GM18502 (cell line): ENCODE measurements around the gene MRGPRX4.
"Not testable (repeated sequence)": the region's sequence is repeated elsewhere in the genome, so short reads cannot be mapped to it uniquely, and the experiment has no call there.

ENCODE experiments used
- ATAC-seq: cut with Tn5 transposase; IDR thresholded peaks from one replicate; pipeline ENCODE4 v1.9.1; 2021; ENCODE audit warnings: mild to moderate bottlenecking; ENCODE audit not compliant: unreplicated experiment, poor library complexity

MRGPRX4 gene

DNA sequence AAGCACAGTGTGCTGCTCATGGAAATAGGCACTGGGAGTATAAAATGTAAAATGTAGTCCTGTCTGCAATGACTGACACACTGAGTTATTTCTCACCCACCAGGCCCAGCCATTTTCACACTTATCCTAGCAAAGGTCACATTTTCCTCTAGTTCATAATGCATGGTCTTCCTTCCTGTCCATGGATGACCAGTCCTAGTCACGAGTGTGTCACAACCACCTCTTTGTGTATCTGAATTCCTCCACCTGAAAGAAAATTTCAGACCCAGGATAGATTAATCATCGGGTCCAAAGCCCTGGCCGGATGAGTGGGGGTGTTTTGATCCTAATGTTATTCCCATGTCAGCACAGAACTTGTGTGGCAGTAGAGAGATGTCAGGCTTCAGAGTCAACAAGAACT is at the start of gene MRGPRX4:
TSS of gene MRGPRX4 (plus strand) at position 172 of the 400 bp plus-strand sequence. CDS start 420 bp downstream, outside the sequence.
- ATAC-seq = no peak

DNA sequence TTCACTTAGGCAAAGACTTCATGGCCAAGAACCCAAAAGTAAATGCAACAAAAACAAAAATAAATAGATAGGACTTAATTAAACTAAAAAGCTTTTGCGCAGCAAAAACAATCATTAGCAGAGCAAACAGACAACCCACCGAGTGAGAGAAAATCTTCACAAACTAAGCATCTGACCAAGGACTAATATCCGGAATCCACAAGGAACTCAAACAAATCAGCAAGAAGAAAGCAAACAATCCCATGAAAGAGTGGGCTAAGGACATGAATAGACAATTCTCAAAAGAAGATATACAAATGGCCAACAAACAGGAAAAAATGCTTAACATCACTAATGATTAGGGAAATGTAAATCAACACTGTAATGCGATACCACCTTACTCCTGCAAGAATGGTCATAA is 41.5 kb upstream of the MRGPRX4 start:
- ATAC-seq = not testable (repeated sequence)

DNA sequence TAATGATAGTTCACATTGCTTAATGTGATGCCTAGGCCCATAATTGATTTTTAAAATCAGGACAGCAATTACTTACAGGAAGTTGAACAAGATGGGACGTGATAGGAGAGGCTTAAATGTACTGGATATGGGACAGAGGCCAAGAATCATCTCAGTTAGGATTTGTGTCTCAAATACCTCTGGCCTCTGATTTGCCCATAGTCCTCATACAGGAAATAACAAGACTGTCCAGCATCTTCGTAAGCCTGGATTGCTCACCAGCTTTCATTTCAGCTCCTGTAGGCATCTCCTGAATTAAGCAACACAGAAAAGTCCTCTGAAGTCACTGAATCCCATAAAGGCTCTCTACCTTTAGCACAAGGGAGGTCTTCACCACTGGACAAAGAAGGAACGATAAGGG is 40.3 kb upstream of the MRGPRX4 start, which contains the start of gene MRGPRX3:
TSS of gene MRGPRX3 (plus strand) at position 231 of the 400 bp plus-strand sequence. CDS start 4,632 bp downstream, outside the sequence.
- no peak for ATAC-seq

DNA sequence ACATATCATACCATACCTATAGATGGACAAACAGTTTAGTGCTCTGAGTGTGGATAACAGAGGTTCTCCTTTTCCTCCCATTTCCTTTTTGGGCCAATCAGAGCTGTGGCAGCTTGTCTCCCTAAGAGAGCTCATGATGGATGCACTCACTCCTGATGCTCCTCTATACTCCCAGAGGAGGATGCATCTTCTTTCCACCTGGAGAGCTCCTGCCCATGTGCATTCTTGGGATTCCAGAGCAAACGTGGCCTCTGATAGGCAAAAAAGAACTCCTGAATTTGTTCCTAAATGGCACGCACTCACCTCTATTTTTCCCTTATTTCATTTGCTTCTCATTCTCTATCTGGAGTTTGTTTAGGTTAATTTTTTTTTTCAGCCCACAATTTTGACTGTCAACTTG is 37.3 kb upstream of the MRGPRX4 start:
- no peak for ATAC-seq

DNA sequence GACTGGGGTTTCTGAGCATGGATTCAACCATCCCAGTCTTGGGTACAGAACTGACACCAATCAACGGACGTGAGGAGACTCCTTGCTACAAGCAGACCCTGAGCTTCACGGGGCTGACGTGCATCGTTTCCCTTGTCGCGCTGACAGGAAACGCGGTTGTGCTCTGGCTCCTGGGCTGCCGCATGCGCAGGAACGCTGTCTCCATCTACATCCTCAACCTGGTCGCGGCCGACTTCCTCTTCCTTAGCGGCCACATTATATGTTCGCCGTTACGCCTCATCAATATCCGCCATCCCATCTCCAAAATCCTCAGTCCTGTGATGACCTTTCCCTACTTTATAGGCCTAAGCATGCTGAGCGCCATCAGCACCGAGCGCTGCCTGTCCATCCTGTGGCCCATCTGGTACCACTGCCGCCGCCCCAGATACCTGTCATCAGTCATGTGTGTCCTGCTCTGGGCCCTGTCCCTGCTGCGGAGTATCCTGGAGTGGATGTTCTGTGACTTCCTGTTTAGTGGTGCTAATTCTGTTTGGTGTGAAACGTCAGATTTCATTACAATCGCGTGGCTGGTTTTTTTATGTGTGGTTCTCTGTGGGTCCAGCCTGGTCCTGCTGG is 35.3 kb upstream of the MRGPRX4 start:
- ATAC-seq = no peak

DNA sequence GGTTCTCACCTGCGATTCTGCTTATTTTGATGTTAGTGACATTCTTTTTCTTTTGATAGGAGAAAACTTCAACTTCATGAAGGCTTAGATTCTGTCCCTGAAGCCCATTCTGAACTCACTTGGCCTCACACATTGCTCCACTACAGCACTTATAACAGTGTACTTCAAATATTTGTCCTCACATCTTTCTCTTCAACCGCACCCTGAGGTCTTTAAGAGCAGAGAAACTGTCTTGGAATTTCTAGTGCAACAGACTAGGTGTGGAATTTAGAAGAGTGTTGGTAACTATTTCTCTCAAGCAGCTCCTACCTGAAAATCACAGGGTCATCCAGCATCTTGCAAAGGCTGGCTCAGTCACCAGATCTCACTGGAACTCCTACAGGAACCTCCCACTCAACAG is 32.5 kb upstream of the MRGPRX4 start:
- no peak for ATAC-seq

DNA sequence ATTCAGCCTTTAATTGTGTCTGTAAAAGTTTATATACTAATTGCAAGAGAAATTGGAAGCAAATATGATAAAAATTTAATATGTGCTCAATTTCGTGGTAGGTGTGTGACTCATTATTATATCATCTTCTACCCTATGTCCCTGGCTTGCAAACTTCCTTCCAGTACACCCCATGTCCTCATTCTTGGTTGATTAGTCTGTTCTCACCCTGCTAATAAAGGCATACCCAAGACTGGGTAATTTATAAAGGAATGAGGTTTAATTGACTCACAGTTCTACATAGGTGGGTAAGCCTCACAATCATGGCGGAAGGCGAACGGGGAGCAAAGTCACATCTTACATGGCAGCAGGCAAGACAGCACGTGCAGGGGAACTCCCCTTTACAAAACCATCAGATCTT is 28.4 kb upstream of the MRGPRX4 start:
- no peak for ATAC-seq

DNA sequence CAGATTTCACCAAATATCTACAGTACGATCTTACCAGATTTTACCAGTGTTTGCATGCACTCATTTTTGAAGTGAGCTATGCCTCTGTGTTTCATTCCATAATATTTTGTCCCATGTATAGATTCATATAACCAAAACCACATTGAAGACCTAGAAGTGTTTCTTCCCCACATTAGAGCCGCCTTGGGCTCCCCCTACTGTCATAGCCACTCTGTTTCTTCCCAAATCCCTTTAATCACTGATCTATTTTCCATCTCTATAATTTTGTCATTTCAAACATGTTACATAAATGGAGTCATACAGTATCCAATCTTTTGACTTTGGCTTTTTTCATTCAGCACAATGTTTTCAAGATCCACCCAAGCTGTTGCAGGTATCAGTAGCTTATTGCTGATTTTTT is 27.6 kb upstream of the MRGPRX4 start:
- ATAC-seq = no peak

DNA sequence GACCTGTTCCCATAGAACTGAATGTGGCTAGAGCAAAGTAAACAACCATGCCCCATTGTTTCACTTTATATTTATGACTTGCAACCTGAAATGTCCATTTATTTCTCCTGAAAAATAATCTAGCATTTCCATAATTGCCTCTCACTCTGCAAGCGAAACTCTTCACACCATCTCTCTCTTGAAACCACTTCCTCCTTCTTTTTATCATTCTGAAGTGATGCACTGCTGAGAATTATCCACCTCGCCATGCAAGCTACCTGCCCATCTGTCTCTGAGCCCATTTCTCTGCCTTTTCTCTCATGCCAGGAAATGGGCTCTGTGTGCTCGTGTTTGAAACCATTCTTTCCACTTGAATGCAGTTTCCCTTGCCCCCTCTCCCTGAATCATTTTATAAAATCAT is 26.8 kb upstream of the MRGPRX4 start:
- no peak for ATAC-seq

DNA sequence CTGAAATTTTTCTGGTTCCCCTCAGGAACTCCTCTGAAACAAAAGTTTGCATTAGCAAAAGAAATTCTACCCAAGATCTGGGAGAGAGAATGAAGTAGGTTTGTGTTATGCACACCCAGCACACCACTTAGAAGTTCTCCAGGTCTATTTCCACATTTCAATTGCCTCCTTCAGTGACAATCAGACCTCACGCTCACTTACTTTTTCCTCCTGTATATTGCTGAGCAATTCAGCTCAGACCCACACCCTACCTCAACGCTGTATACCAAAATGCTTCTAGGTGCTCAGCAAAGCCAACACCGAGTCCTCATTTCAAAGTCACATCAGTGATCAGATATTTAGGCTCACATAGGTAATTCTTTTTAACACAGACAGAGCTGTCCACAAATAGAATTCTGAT is 21.1 kb upstream of the MRGPRX4 start:
- no peak for ATAC-seq

DNA sequence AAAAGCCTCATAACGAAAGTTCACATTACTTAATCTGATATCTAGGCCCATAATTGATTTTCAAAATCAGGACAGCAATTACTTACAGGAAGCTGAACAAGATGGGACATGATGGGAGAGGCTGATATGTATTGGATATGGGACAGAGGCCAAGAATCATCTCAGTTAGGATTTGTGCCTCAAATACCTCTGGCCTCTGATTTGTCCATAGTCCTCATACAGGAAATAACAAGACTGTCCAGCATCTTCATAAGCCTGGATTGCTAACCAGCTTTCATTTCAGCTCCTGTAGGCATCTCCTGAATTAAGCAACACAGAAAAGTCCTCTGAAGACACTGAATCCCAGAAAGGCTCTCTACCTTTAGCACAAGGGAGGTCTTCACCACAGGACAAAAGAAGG is 4.3 kb upstream of the MRGPRX4 start:
- no peak for ATAC-seq

DNA sequence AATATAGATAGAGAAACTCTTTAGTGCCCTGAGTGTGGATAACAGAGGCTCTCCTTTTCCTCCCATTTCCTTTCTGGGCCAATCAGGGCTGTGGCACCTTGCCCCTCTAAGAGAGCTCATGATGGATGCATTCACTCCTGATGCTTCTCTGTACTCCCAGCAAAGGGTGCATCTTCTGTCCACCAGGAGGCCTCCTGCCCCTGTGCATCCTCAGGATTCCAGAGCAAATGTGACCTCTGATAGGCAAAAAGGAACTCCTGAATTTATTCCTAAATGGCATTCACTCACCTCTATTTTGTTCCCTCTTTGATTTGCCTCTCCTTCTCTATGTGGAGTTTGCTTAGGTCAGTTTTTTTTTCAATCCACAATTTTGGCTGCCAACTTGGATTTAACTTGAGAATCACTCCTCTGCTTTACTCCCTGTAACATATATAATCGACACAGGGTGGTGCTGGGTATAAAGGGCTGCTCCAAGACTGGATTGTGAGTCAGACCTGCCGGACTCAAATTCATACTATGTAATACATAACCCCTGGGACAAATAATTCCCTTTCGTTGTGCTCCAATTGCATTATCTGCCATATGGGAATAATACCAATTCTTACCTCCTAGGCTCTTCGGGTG is 1.1 kb upstream of the MRGPRX4 start:
- no peak for ATAC-seq

DNA sequence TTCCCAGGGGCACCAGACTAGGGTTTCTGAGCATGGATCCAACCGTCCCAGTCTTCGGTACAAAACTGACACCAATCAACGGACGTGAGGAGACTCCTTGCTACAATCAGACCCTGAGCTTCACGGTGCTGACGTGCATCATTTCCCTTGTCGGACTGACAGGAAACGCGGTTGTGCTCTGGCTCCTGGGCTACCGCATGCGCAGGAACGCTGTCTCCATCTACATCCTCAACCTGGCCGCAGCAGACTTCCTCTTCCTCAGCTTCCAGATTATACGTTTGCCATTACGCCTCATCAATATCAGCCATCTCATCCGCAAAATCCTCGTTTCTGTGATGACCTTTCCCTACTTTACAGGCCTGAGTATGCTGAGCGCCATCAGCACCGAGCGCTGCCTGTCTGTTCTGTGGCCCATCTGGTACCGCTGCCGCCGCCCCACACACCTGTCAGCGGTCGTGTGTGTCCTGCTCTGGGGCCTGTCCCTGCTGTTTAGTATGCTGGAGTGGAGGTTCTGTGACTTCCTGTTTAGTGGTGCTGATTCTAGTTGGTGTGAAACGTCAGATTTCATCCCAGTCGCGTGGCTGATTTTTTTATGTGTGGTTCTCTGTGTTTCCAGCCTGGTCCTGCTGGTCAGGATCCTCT is 709 bp downstream of the MRGPRX4 start:
- ATAC-seq = no peak

DNA sequence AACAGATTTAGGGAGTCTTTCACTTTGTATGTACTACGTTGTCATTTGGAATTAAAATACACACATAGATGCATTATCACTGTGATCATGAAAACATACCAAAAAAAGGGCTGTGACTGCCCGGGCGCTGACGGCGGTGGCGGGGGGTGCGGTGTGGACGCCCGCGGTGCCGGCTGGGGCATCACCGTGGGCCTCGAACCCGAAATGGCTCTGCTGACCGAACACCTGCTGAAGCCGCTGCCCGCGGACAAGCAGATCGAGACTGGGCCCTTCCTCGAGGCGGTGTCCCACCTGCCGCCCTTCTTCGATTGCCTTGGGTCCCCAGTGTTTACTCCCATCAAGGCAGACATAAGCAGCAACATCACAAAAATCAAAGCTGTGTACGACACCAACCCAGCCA is 16.2 kb downstream of the MRGPRX4 start:
- ATAC-seq = no peak

DNA sequence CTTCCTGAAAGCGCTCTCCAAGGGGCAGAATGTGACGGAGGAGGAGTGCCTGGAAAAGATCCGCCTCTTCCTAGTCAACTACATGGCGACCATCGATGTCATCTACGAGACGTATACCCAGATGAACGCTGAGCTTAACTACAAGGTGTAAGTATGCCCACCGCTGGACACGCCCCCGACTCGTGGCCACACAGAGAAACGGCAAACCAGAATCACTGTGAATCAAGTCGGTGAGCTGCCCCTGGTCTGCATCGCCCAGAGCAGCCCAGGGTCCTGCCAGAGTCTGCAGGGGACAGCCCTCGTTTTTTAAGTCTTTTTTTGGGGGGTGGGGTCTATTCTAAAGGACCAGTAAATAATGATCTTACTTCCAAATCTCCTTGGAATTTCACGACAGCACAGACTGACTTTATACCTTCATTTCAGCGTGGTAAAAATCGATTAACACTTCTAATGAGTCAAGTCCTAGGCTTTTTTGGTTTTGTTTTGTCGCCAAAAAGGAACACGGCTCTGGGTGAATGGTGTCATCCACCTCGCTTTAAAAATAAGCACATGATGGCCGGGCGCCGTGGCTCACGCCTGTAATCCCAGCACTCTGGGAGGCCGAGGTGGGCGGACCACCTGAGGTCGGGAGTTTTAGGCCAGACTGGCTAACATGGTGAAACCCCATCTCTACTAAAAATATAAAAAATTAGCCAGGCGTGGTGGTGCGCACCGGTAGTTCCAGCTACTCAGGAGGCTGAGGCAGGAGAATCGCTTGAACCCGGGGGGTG is 17.0 kb downstream of the MRGPRX4 start:
- not testable (repeated sequence) for ATAC-seq

DNA sequence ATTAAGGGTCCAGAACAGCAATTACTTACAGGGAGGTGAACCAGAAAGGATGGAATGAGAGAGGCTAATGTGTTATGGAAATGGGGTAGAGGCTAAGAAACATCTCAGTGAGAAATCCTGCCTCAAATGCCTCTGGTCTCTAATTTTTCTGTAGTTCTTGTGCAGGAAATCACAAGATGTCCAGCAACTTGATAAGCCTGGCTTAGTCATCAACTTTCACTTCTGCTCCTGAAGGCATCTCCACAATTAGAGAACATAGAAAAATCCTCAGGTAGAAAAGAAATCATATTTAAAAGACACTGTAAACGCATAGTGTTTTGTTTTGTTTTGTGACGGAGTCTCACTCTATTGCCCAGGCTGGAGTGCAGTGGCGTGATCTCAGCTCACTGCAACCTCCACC is 18.7 kb downstream of the MRGPRX4 start:
- no peak for ATAC-seq

DNA sequence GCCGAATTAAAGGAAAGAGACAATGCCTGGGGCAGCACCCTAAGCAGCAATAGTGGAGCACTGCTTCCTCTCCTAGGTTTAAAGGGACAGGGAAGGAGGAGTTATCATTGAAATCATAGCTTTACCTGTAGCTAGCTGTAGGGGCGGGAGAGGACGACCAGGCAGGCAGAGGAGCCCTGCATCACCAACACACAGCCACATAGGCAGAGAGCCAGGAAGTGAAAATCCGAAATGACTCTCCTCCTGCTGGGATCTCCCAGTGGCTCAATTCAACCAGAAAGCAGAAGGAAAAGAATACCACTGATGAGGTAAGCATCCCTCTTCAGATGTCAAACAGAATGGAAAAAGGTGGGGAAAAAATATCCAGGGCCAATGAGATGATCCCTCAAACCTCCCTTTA is 20.4 kb downstream of the MRGPRX4 start:
- peak; percentile 73 for ATAC-seq

DNA sequence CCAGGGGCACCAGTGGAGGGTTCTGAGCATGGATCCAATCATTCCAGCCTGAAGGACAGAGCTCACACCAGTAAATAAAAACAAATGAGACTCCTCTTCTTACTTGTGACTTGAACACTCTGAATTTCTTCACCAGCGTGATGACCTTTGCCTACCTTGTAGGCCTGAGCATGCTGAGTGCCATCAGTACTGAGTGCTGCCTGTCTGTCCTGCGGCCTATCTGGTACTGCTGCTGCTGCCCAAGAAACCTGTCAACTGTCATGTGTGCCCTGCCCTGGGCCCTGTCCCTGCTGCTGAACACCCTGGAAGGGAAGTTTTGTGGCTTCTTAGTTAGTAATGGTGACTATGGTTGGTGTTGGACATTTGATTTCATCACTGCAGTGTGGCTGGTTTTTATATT is 23.9 kb downstream of the MRGPRX4 start:
- ATAC-seq = no peak

DNA sequence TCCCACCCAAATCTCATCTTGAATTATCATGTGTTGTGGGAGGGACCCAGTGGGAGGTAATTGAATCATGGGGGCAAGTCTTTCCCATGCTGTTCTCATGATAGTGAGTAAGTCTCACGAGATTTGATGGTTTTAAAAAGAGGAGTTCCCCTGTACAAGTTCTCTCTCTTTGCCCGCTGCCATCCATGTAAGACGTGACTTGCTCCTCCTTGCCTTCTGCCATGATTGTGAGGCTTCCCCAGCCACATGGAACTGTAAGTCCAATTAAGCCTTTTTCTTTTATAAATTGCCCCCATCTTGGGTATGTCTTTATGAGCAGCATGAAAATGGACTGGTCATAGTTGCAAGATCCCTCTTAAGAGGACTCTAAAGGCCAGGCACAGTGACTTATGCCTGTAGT is 25.1 kb downstream of the MRGPRX4 start:
- not testable (repeated sequence) for ATAC-seq

DNA sequence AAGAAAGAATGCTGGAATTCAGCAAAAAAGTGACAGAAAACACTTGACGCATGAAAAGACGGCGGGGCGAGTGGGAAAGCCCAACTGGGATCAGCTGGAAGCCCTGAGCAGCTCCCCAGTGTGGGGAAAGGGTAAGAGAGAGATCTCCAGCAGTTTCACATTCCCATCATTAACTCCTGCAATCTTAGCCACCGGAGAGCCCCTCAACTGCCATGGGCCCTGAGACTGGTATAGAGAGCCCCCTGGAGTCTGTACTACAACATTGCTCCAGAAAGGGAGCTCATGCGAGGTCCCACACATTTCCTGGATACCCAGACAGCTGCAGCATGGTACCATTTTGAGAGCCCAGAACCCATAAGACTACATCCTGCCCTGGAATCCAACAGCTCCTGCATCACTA is 31.1 kb downstream of the MRGPRX4 start:
- ATAC-seq = no peak

DNA sequence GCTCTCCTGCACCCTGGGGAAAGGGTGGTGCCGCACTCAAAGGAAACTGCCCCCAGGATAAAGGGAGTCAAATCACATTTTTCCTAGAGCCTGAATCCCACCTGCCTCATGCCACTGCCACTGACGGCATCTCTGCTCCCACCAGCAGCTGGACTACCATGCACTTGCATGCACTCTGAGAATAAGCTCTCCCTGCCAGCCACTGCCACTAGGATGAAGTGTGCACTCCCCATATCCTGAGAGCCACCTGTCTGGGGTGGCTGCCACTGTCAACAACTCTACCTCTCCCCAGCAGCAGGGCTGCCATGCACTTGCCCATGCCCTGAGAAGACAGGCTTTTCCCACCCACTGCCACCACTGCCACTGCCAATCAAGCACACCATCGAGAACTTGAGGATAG is 31.6 kb downstream of the MRGPRX4 start:
- ATAC-seq = no peak
